SH-SY5Y (cell line): ENCODE results near the gene VTI1A.
A peak's percentile ranks its signal among the peaks of the same experiment; 100 is the strongest.

Source experiments
- GATA2 ChIP-seq: IDR thresholded peaks from 2 replicates; pipeline ENCODE4 v1.6.1; 2011; ENCODE audit warnings: mild to moderate bottlenecking, low read depth, low read length
- GATA3 ChIP-seq: IDR thresholded peaks from 2 replicates; pipeline ENCODE4 v1.6.1; 2011; ENCODE audit warnings: low read depth, mild to moderate bottlenecking, low read length, moderate library complexity

Gene VTI1A

DNA sequence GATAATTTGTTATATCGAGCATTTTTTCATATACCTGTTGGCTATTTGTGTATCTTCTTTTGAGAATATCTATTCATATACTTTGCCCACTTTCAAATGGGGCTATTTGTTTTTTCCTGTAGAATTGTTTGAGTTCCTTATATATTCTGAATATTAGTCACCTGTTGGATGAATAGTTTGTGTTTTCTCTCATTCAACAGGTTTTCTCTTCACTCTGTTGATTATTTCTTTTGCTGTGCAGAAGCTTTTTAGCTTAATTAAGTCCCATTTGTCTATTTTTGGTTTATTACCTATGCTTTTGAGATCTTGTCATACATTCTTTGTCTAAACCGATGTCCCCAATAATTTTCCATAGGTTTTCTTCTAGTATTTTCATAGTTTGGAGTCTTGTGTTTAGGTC is 65.3 kb downstream of the VTI1A start:
- no peak for TF ChIP-seq GATA2

DNA sequence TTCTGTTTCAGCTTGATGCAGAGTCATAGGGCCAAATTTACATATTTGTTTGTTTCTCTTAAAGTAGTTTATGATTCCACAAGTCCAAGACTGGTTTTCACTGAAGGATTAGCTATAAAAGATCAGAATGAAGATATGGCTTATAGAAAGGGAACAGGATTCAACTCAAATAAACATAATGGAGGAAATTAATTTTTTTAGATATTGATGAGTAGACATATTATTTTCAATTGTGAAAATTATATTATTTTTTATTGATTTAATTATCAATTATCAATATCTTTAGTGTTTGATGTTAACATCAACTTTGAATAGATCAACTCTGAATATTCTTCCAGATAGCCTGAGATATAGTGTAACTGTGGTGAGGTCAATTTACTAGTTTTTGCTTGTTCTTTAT is 68.1 kb downstream of the VTI1A start:
- TF ChIP-seq GATA2, result no peak
- no peak for TF ChIP-seq GATA3

DNA sequence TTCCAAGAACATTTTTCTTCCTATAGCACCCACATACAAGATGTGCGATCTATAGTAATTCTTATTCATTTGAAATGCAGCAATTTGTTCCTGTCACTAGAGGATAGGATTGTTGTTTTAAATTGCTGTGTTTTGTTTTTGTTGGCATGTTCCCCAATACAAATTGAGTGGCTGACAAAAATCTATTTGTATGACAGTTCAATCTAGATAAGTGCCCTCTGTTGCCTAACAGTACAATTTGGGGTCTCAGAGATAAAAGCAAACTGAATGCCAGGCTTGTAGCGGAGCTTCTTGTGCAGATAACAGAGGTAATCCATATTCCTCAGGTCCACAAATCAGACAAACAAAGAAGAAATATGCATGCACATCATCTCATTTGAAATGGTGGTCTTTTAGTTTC is 68.8 kb downstream of the VTI1A start:
- peak; percentile 62; the same call in 1 of the 2 replicates for TF ChIP-seq GATA2
- no peak for TF ChIP-seq GATA3

DNA sequence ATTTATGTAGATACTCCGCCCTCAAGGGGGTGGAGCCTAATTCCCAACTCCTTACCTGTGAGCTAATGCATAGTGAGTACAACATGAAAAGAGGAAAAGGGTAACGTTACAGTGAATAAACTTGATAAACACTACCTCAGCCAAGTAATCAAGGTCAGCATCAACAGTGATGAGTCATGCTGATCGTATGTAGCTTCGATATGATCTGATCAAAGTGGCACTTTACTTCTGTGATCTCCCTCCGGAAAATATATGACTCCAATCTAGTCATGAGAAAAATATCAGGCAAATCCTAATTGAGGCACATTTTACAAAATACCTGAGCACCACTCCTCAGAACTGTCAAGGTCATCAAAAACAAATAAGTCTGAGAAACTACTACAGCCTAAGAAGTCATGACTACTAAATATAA is 70.4 kb downstream of the VTI1A start:
- TF ChIP-seq GATA3, result no peak
- TF ChIP-seq GATA2, result no peak

GRCh38 chr10:112519133-112519761 is 72.2 kb downstream of the VTI1A start:
- TF ChIP-seq GATA2 (no peak), GATA3 (no peak)

DNA sequence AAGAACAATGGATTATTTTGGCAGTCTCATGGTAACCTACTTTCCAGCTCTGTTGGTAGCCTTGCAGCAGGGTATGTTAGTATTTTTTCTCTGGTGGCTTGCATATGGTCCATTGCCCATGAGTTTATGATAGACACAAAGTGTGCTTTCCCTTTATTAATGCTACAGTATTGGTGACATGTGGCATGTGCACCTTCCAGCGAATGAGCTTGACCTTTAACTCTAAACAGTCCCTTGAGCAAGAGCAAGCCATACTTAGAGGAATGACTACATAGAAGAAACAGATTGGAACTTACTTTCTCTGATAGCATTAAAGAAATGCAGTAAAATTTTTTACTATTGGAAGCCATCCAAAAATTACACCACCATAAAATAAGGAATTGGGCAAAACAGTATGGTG is 73.9 kb downstream of the VTI1A start:
- TF ChIP-seq GATA3 (no peak), GATA2 (no peak)

DNA sequence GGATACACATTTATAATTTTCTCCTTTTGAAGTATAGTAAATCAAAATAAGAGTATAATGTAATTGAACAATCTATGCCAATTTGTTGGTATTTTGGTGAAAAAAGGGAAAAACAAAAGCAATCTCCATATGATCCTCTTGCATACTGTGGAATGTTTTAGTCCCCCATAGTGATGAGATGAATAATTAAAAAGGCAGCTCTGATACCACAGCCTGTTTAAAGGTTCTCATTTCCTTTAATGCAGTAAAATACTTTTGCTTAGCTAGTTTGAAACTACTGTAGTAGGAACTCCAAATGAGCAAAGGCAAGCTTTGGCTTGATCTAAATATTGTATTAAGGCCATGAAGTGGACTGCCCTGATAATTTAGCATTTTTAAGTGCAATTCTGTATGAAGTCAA is 77.6 kb downstream of the VTI1A start:
- no peak for TF ChIP-seq GATA2

DNA sequence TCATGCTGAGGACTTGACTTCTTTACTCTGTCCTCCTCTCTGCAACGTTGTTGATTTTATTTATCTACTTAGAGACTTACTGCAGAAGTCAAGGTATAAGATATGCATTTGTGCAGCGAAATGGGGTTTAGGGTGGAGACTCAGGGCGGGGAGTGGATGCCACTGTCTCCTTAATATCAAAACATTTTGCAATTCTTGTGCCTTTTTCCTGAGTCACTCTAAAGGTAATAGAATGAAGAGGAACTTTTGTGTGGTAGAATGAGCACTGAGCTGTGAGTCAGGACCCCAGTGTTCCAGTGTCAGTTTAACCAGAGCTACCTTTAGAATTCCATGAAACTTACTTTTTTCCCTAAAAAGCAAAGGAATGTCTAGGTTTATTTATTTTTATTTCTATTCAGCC is 78.2 kb downstream of the VTI1A start:
- no peak for TF ChIP-seq GATA2
- no peak for TF ChIP-seq GATA3

DNA sequence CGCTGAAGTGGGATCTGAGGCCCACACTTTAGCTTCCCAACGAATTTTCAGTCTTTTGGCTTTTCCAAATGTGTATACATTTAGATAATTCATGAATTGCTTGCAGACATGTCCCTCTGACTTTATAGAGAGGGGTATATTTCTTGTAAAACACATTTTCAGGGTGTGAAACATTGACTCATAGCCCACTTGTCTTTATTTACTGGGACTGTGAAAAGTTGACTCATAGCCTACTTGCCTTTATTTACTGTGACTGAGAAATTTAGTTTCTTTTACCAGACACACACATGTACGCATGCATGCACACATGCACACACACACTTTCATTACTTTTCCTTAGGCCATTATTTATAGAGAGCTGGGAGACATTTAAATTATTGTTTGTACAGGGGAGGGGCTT is 79.1 kb downstream of the VTI1A start:
- no peak for TF ChIP-seq GATA2
- no peak for TF ChIP-seq GATA3

GRCh38 chr10:112526906-112527305 is 79.9 kb downstream of the VTI1A start:
- TF ChIP-seq GATA3, result no peak
- no peak for TF ChIP-seq GATA2

- TF ChIP-seq GATA3 (no peak), GATA2 (no peak)
Measured at GRCh38 chr10:112528235-112528634, 81.2 kb downstream of the VTI1A start.

GRCh38 chr10:112531421-112531820 is 84.4 kb downstream of the VTI1A start:
- no peak for TF ChIP-seq GATA3
- TF ChIP-seq GATA2, result no peak

GRCh38 chr10:112532189-112532588 is 85.2 kb downstream of the VTI1A start:
- TF ChIP-seq GATA2 (no peak), GATA3 (no peak)

DNA sequence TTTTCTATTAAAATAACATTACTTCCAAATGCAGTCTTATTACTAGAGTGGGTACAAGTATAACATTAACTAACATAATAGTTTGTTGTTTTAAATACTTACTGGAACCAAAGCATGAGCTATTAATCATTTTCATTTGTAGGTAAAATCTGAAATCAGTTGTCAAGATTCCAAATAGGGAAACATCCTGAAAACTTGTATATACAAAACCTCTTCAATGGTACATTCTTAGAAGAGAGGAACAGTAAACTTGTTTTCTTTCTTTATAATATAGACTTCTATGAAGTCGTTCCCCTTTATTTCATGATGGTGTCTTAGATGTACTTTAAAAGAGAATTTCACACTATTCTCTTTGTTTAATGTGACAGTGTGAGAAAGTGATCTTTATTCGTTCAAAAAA is 85.9 kb downstream of the VTI1A start:
- TF ChIP-seq GATA2 (no peak), GATA3 (no peak)

DNA sequence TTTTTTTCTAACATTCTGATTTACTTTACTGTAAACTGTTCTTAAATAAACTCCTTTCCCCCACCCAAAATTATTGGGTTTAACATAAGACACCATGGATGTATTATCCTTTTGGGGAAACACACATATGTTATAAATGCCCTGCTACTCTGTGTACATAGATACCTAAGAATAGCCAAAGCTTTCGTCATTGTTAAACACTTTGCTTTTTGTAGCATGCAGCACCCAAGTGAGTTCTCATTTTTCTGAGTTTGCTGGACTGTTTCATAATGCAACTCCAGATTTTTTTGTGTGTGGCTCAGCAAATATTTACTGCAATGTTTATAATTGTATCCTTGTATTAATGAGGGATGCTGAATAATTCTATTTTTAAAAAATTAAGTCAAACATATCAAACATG is 86.9 kb downstream of the VTI1A start:
- no peak for TF ChIP-seq GATA2
- no peak for TF ChIP-seq GATA3

DNA sequence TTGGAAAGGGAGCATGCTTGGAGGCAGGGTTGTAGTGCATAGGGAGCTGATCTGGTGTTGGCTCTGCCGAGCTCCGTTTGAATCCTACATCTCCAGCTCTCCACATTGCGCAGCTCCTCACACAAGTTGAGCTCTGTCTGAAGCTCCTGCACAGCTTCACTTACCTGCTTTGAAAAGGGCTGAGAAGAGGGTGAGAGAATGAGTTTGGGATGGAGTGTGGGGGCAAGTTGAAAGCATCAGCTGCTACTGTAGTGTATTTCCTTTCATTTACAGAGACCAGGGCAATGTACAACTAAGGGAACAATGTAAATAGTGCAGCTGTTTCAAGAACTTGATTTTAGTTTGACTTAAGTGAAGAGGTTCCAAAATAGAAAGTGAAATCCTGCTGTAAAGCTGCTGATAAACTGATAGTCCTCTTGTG is 88.5 kb downstream of the VTI1A start:
- TF ChIP-seq GATA3, result no peak
- no peak for TF ChIP-seq GATA2

- TF ChIP-seq GATA2 (no peak), GATA3 (no peak)
Measured at GRCh38 chr10:112536663-112537062, 89.6 kb downstream of the VTI1A start.
